Astrocyte (in vitro differentiated cells and primary cell): Measurements from ENCODE around the gene WWTR1.

Experiments
- EZH2 ChIP-seq: IDR thresholded peaks from 2 replicates; pipeline ENCODE4 v1.6.1; 2012; ENCODE audit warnings: mild to moderate bottlenecking, low read length, inconsistent platforms; ENCODE audit not compliant: insufficient read depth
- TF ChIP-seq, protein P1 (sequence below): IDR thresholded peaks from 2 replicates; pipeline ENCODE4 v1.5.1; 2011; ENCODE audit warnings: low read depth, mild to moderate bottlenecking, inconsistent platforms, low read length, moderate library complexity; ENCODE audit not compliant: insufficient read depth

DNA sequence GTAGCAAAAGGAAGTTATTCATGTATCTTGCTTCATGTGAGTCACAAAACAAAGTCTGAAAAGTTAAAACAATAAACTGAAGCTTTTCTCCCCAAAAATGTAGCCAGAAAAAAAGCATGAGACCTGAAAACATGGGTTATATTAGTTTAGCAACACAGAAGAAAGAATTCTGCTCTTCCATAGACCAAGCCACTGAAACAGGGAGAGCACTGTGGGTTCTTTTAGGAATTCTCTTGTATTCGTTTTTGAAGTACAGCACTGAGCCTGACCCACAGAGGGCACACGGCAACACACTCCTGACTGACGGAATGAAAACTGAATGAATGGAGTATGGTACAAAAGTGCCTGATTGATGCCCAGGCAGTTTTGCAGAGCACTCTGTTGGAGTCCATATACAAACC lies 116.7 kb downstream of the WWTR1 start:
- TF ChIP-seq, protein P1, sequence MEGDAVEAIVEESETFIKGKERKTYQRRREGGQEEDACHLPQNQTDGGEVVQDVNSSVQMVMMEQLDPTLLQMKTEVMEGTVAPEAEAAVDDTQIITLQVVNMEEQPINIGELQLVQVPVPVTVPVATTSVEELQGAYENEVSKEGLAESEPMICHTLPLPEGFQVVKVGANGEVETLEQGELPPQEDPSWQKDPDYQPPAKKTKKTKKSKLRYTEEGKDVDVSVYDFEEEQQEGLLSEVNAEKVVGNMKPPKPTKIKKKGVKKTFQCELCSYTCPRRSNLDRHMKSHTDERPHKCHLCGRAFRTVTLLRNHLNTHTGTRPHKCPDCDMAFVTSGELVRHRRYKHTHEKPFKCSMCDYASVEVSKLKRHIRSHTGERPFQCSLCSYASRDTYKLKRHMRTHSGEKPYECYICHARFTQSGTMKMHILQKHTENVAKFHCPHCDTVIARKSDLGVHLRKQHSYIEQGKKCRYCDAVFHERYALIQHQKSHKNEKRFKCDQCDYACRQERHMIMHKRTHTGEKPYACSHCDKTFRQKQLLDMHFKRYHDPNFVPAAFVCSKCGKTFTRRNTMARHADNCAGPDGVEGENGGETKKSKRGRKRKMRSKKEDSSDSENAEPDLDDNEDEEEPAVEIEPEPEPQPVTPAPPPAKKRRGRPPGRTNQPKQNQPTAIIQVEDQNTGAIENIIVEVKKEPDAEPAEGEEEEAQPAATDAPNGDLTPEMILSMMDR, result no peak
- no peak for TF ChIP-seq EZH2
